Measurements from ENCODE around the gene MRPL42. TPM values are rescaled to one million over a fixed set of nuclear protein-coding genes. Genes with fewer than 3 reads are reported as not detected.

MRPL42 gene
- total RNA-seq, 1 experiment from 2014 or later, result 119 TPM

DNA sequence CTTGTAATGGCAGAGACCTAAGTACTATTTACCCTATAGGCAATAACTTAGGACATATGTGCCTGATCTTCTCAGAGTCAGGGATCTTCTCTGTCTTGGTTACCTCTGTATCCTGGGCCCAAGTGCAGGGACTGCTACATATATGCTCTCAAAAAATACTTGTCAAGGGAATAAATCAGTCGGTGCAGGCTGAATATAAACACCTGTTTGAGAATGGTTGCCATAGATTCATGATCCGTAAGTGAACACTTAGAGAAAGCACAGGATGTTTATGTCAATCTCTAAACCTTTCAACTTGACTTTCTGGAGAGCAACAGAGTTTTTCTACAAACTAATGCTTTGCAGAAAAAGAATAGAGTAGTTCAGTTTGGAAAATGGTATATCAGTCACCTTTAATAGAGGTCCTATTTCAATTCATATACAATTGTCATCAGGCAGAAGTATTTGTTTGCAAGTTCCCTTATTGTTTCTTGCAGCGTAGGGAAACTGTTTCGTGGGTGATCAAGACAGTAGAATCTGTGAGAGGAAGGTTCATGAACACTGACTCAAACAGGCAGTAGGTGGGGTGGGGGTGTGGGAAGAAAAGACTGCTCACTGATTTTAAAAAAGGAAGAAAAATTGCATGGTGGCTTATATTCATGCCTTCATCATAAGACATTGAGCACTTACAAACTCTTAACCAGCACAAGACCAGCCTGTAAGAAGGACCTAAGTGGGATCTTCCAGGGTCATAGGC is 19.6 kb upstream of the MRPL42 start:
- Histone ChIP-seq H3K36me3 (ENCODE audit: low read depth, low read length) (no peaks in the 10 kb centered on the region), H3K4me1 (ENCODE audit: insufficient read depth, low read length) (peaks cover 9% of the 10 kb centered on the region), H4K20me1 (ENCODE audit: low read length) (no peaks in the 10 kb centered on the region), H3K79me2 (ENCODE audit: low read length) (no peaks in the 10 kb centered on the region), H3K9me3 (ENCODE audit: low read length) (no peaks in the 10 kb centered on the region), H2AFZ (ENCODE audit: low read length) (no peak overlapping the region), H3K4me2 (ENCODE audit: low read length) (no peak overlapping the region), H3K9me2 (replicated peaks; ENCODE audit: low read length) (no peaks in the 10 kb centered on the region), H3K4me3 (ENCODE audit: low read length) (no peak overlapping the region), H3K9ac (ENCODE audit: low read length) (no peak overlapping the region), H3K27ac (ENCODE audit: low read length) (no peak overlapping the region), H3F3A (ENCODE audit: low read length, unreplicated experiment) (no peaks in the 10 kb centered on the region), H3K27me3 (ENCODE audit: low read length) (no peaks in the 10 kb centered on the region)
- TF ChIP-seq EZH2phosphoT487 (IDR thresholded peaks at IDR 0.05; ENCODE audit: borderline replicate concordance, low read length) (no peak), EZH2 (IDR thresholded peaks at IDR 0.05; ENCODE audit: low read length, unreplicated experiment) (no peak)
- TF ChIP-seq, protein P1, sequence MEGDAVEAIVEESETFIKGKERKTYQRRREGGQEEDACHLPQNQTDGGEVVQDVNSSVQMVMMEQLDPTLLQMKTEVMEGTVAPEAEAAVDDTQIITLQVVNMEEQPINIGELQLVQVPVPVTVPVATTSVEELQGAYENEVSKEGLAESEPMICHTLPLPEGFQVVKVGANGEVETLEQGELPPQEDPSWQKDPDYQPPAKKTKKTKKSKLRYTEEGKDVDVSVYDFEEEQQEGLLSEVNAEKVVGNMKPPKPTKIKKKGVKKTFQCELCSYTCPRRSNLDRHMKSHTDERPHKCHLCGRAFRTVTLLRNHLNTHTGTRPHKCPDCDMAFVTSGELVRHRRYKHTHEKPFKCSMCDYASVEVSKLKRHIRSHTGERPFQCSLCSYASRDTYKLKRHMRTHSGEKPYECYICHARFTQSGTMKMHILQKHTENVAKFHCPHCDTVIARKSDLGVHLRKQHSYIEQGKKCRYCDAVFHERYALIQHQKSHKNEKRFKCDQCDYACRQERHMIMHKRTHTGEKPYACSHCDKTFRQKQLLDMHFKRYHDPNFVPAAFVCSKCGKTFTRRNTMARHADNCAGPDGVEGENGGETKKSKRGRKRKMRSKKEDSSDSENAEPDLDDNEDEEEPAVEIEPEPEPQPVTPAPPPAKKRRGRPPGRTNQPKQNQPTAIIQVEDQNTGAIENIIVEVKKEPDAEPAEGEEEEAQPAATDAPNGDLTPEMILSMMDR (conservative IDR thresholded peaks at IDR 0.05; ENCODE audit: low read depth, low read length), result no peak
- ATAC-seq (no peak), DNase-seq (no peak)
- no TSS peak for BruUV-seq (replicated peaks)
- intact Hi-C loops (cut with micrococcal nuclease), result loop anchor here (10.0 kb wide), 1 partner anchor 657 kb away; no protein-coding TSS in a partner anchor
- CTCF ChIA-PET, result no interaction called here
- POLR2A ChIA-PET (ENCODE audit: unreplicated experiment), result no interaction called here

DNA sequence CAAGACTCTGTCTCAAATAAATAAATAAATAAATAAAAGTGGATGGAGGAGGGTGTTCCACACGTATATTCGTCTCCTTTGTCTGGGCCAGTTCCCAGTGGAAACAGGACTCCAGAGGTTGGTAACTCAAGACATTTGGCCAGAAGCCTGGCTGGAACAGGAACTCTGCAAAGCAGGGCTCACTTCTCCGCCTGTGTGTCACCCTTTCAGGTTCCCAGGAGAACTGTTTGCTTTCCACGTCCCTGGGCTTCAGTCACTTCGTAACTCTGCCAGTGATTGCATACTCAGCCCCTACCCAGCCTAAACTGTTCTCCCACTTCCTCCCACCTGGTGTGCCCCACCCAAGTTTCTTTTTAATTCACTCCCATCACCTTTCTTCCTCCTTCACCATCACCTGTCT is 18.5 kb upstream of the MRPL42 start:
- Histone ChIP-seq H3K79me2 (ENCODE audit: low read length) (no peaks in the 10 kb centered on the region), H3F3A (ENCODE audit: low read length, unreplicated experiment) (no peaks in the 10 kb centered on the region), H3K27ac (ENCODE audit: low read length) (no peak overlapping the region), H3K36me3 (ENCODE audit: low read depth, low read length) (no peaks in the 10 kb centered on the region), H2AFZ (ENCODE audit: low read length) (peak overlapping the region; percentile 50; the same call in 1 of the 2 replicates), H4K20me1 (ENCODE audit: low read length) (no peaks in the 10 kb centered on the region), H3K9me3 (ENCODE audit: low read length) (no peaks in the 10 kb centered on the region), H3K4me1 (ENCODE audit: insufficient read depth, low read length) (peaks cover 6% of the 10 kb centered on the region; the same call in 1 of the 2 replicates), H3K4me3 (ENCODE audit: low read length) (no peak overlapping the region), H3K27me3 (ENCODE audit: low read length) (no peaks in the 10 kb centered on the region), H3K9ac (ENCODE audit: low read length) (no peak overlapping the region), H3K9me2 (replicated peaks; ENCODE audit: low read length) (no peaks in the 10 kb centered on the region), H3K4me2 (ENCODE audit: low read length) (peak overlapping the region; percentile 49)
- TF ChIP-seq EZH2phosphoT487 (IDR thresholded peaks at IDR 0.05; ENCODE audit: borderline replicate concordance, low read length) (no peak), EZH2 (IDR thresholded peaks at IDR 0.05; ENCODE audit: low read length, unreplicated experiment) (no peak)
- TF ChIP-seq, protein P1 (conservative IDR thresholded peaks at IDR 0.05; ENCODE audit: low read depth, low read length), result no peak
- intact Hi-C loops (cut with micrococcal nuclease), result loop anchor here (10.0 kb wide), 1 partner anchor 656 kb away; no protein-coding TSS in a partner anchor
- CTCF ChIA-PET, result interaction anchor here (0.6 kb wide), 1 partner anchor 29 kb away, joined by 4 read pairs; no protein-coding TSS in a partner anchor
- POLR2A ChIA-PET (ENCODE audit: unreplicated experiment), result no interaction called here
- DNase-seq, result peak; percentile 74
- peak; percentile 95 for ATAC-seq
- BruUV-seq (replicated peaks), result no TSS peak

DNA sequence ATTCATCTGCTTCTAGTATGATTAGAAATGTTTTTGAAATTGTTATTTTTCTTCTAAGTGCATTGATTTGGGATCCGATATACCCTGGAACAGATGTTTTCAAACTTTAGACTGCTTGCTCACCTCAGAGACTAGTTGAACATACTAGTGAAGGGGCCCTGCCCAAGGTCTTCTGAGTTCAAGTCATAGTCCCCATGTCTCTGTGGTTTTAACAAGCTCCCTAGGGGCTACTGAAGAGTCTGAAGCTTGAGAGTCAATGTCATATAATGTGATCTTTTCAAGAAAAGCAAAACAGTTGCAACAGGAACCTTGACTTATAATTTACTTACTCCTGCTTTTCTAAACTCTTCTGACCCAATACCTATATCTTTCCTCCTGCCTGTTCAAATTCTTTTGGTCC is 18.0 kb upstream of the MRPL42 start:
- H3K4me1 ChIP-seq (ENCODE audit: insufficient read depth, low read length), result peaks cover 6% of the 10 kb centered on the region; the same call in 1 of the 2 replicates
- no peaks in the 10 kb centered on the region for H3K9me2 ChIP-seq (replicated peaks; ENCODE audit: low read length)
- H3K9ac ChIP-seq (ENCODE audit: low read length), result no peak overlapping the region
- DNase-seq (no peak), ATAC-seq (no peak)
- H3F3A ChIP-seq (ENCODE audit: low read length, unreplicated experiment), result no peaks in the 10 kb centered on the region
- CTCF ChIA-PET, result no interaction called here
- H3K79me2 ChIP-seq (ENCODE audit: low read length), result no peaks in the 10 kb centered on the region
- no peaks in the 10 kb centered on the region for H3K36me3 ChIP-seq (ENCODE audit: low read depth, low read length)
- TF ChIP-seq, protein P1 (conservative IDR thresholded peaks at IDR 0.05; ENCODE audit: low read depth, low read length), result no peak
- TF ChIP-seq EZH2phosphoT487 (IDR thresholded peaks at IDR 0.05; ENCODE audit: borderline replicate concordance, low read length), result no peak
- no peak for TF ChIP-seq EZH2 (IDR thresholded peaks at IDR 0.05; ENCODE audit: low read length, unreplicated experiment)
- no peaks in the 10 kb centered on the region for H3K27me3 ChIP-seq (ENCODE audit: low read length)
- H3K4me2 ChIP-seq (ENCODE audit: low read length), result peak overlapping the region; percentile 49
- H3K27ac ChIP-seq (ENCODE audit: low read length), result no peak overlapping the region
- H2AFZ ChIP-seq (ENCODE audit: low read length), result peak overlapping the region; percentile 50; the same call in 1 of the 2 replicates
- no peak overlapping the region for H3K4me3 ChIP-seq (ENCODE audit: low read length)
- intact Hi-C loops (cut with micrococcal nuclease), result loop anchor here (10.0 kb wide), 1 partner anchor 656 kb away; no protein-coding TSS in a partner anchor
- POLR2A ChIA-PET (ENCODE audit: unreplicated experiment), result no interaction called here
- no peaks in the 10 kb centered on the region for H4K20me1 ChIP-seq (ENCODE audit: low read length)
- H3K9me3 ChIP-seq (ENCODE audit: low read length), result no peaks in the 10 kb centered on the region
- BruUV-seq (replicated peaks), result no TSS peak

Measured in PC-3 (cell line).